Neural cell (in vitro differentiated cells): Measurements from ENCODE around the gene GRIK2.

Experiments
- CTCF ChIP-seq: fragments of 450-650 bp; IDR thresholded peaks from 2 replicates; pipeline ENCODE4 v1.5.1; 2014; ENCODE audit warnings: antibody characterized with exemption, mild to moderate bottlenecking, moderate library complexity; ENCODE audit not compliant: poor library complexity, severe bottlenecking
- EP300 ChIP-seq: fragments of 450-650 bp; conservative IDR thresholded peaks from 2 replicates; pipeline ENCODE4 v1.6.1; 2014; ENCODE audit warnings: antibody characterized with exemption, mild to moderate bottlenecking, moderate library complexity; ENCODE audit not compliant: poor library complexity, severe bottlenecking
- EZH2 ChIP-seq: fragments of 200-600, 300-800 bp; shearing (Covaris generic), sonication (generic); IDR thresholded peaks from 2 replicates; pipeline ENCODE4 v1.6.1; 2014; ENCODE audit warnings: antibody characterized with exemption, low read length, borderline replicate concordance, mild to moderate bottlenecking; ENCODE audit not compliant: insufficient read depth, poor library complexity, severe bottlenecking
- MXI1 ChIP-seq: fragments of 450-650 bp; conservative IDR thresholded peaks from 2 replicates; pipeline ENCODE4 v1.6.1; 2014; ENCODE audit warnings: antibody characterized with exemption, mild to moderate bottlenecking; ENCODE audit not compliant: poor library complexity, severe bottlenecking
- POLR2AphosphoS5 ChIP-seq: IDR thresholded peaks from 2 replicates; pipeline ENCODE4 v1.6.1; 2012
- RAD21 ChIP-seq: fragments of 450-650 bp; conservative IDR thresholded peaks from 2 replicates; pipeline ENCODE4 v1.6.1; 2014; ENCODE audit warnings: antibody characterized with exemption, mild to moderate bottlenecking, moderate library complexity
- REST ChIP-seq: IDR thresholded peaks from 2 replicates; pipeline ENCODE4 v1.6.1; 2012; ENCODE audit warnings: borderline replicate concordance
- SMC3 ChIP-seq: fragments of 450-650 bp; conservative IDR thresholded peaks from 2 replicates; pipeline ENCODE4 v1.6.1; 2014; ENCODE audit warnings: antibody characterized with exemption, mild to moderate bottlenecking, moderate library complexity; ENCODE audit not compliant: poor library complexity
- TAF1 ChIP-seq: IDR thresholded peaks from 2 replicates; pipeline ENCODE4 v1.6.1; 2012; ENCODE audit warnings: low read depth

GRCh38 chr6:101462576-101462975, 69.1 kb downstream of the GRIK2 start:
- TF ChIP-seq CTCF (no peak), EZH2 (no peak), MXI1 (no peak), EP300 (no peak), POLR2AphosphoS5 (no peak), RAD21 (no peak), TAF1 (no peak), SMC3 (no peak), REST (no peak)
